Measurements from ENCODE around the gene CTNNA3.

DNA sequence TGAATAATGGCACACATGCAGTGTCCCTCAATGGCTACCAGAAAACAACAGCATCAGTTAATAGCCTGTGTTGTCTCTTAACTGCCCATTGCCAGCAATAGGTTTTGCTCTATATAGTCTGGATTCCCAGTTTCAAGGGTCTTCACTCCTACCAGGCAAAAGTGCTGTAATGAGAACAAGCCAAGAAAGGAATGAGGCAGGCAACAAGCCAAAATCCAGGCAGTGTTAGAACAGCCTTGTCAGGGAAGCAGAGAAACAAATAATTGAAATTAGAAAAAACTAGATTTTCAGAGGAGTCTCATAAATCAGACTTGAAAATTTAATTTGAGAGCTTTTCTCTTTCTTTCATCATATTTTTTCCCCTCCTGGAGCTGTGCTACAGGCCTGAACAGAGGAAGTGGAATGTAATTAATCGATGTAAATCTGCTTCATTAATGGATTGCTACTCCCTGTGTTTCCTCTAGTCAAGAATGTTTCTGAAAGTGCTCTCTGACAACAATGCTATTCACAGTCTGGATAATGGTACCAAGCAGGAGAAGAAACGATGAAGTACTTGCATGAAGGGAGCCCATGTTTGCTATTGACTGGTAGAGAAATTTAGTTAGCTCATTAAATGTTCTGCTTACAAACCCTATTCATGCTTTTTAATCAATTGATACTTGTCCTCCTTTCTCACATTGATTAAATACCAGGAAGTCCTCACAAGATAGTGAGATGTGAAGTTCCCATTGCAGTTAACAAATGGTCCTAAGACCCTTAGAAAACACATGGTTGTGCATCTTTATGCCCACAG lies 972.2 kb downstream of the CTNNA3 start:
- TF ChIP-seq CTCF (IDR thresholded peaks at IDR 0.05) (no peak), POLR2A (IDR thresholded peaks at IDR 0.05) (no peak), EP300 (IDR thresholded peaks at IDR 0.05; ENCODE audit: low read depth) (no peak)
